IMR-90 (cell line): Measurements from ENCODE around the gene RUNX1. TPM values are rescaled to one million over a fixed set of nuclear protein-coding genes. Genes with fewer than 3 reads are reported as not detected.

Source experiments
- ATAC-seq: fragments of 200-7000 bp; cut with Tn5 transposase; 2 replicates; pipeline ENCODE4 v1.9.1; 2020; ENCODE audit warnings: low read depth, mild to moderate bottlenecking, moderate library complexity
- BruUV-seq: library from RNA; stranded (reverse); fragments of 400-500 nt; replicated peaks from 2 replicates; lab custom pipeline; 2021; lab: Mats Ljungman, UMichigan
- CTCF ChIA-PET: fragments of 300-600 bp; formaldehyde crosslinking; extraction: SDS; loops from one replicate; lab custom pipeline; 2021; ENCODE audit warnings: antibody characterized with exemption; lab: Yijun Ruan, JAX
- POLR2A ChIA-PET: fragments of 300-600 bp; sonication (Branson Sonifier 250); formaldehyde crosslinking; loops from one replicate; lab custom pipeline; 2022; ENCODE audit warnings: antibody characterized with exemption; ENCODE audit not compliant: unreplicated experiment; lab: Charles Lee
- DNase-seq: peaks from one replicate; pipeline ENCODE4 v3.0.0; 2013
- H2AFZ ChIP-seq: replicated peaks from 2 replicates; pipeline ENCODE3; 2013; ENCODE audit warnings: low read length, mild to moderate bottlenecking; ENCODE audit not compliant: poor library complexity
- H2AK5ac ChIP-seq: 2 replicates; pipeline ENCODE4 v1.6.1; 2013; ENCODE audit warnings: low read depth, low read length, inconsistent platforms
- H2AK9ac ChIP-seq: replicated peaks from 2 replicates; pipeline ENCODE3; 2013; ENCODE audit warnings: mild to moderate bottlenecking, low read depth, low read length, moderate library complexity; ENCODE audit not compliant: poor library complexity
- H2BK120ac ChIP-seq: 2 replicates; pipeline ENCODE4 v1.6.1; 2013; ENCODE audit warnings: low read depth, low read length, inconsistent platforms
- H2BK15ac ChIP-seq: 3 replicates; pipeline ENCODE4 v1.6.1; 2013; ENCODE audit warnings: low read depth, low read length, inconsistent platforms
- H2BK20ac ChIP-seq: 2 replicates; pipeline ENCODE4 v1.6.1; 2013; ENCODE audit warnings: low read depth, mild to moderate bottlenecking, inconsistent platforms, low read length, moderate library complexity
- H2BK5ac ChIP-seq: 2 replicates; pipeline ENCODE4 v1.6.1; 2013; ENCODE audit warnings: mild to moderate bottlenecking, low read depth, low read length, inconsistent platforms; ENCODE audit not compliant: poor library complexity, severe bottlenecking
- H3K14ac ChIP-seq: replicated peaks from 2 replicates; pipeline ENCODE4 v1.6.1; 2013; ENCODE audit warnings: low read depth, low read length, inconsistent platforms
- H3K18ac ChIP-seq: 2 replicates; pipeline ENCODE4 v1.6.1; 2013; ENCODE audit warnings: low read depth, low read length, control low read depth
- H3K23ac ChIP-seq: 2 replicates; pipeline ENCODE4 v1.6.1; 2013; ENCODE audit warnings: low read depth, low read length, inconsistent platforms
- H3K27ac ChIP-seq: 2 replicates; pipeline ENCODE4 v1.5.1; 2013; ENCODE audit warnings: mild to moderate bottlenecking, control low read depth, low read length; ENCODE audit not compliant: insufficient read depth
- H3K27me3 ChIP-seq: 2 replicates; pipeline ENCODE4 v1.6.1; 2013; ENCODE audit warnings: low read length; ENCODE audit not compliant: control insufficient read depth, insufficient read depth
- H3K36me3 ChIP-seq: 2 replicates; pipeline ENCODE4 v1.6.1; 2013; ENCODE audit warnings: low read length, mixed read lengths; ENCODE audit not compliant: control insufficient read depth, insufficient read depth
- H3K4ac ChIP-seq: 2 replicates; pipeline ENCODE4 v1.6.1; 2013; ENCODE audit warnings: low read depth, low read length, inconsistent platforms
- H3K4me1 ChIP-seq: 2 replicates; pipeline ENCODE4 v1.6.1; 2013; ENCODE audit warnings: low read length, mixed read lengths; ENCODE audit not compliant: control insufficient read depth, insufficient read depth
- H3K4me2 ChIP-seq: 2 replicates; pipeline ENCODE4 v1.6.1; 2013; ENCODE audit warnings: low read depth, mild to moderate bottlenecking, control low read depth, low read length, moderate library complexity
- H3K4me3 ChIP-seq: 2 replicates; pipeline ENCODE4 v1.5.1; 2013; ENCODE audit warnings: low read depth, mild to moderate bottlenecking, control low read depth, low read length, moderate library complexity; ENCODE audit not compliant: insufficient read depth
- H3K56ac ChIP-seq: 2 replicates; pipeline ENCODE4 v1.6.1; 2013; ENCODE audit warnings: low read length, inconsistent platforms; ENCODE audit not compliant: insufficient read depth; ENCODE audit errors: extremely low read depth
- H3K79me1 ChIP-seq, 2 experiments: 2 replicates each; pipeline ENCODE4 v1.6.1; 2013; ENCODE audit warnings: low read length in 2 of 2, inconsistent platforms in 1 of 2, low read depth in 1 of 2
- H3K9ac ChIP-seq: 2 replicates; pipeline ENCODE4 v1.6.1; 2013; ENCODE audit warnings: low read depth, low read length, control low read depth
- H3K9me1 ChIP-seq: 2 replicates; pipeline ENCODE4 v1.6.1; 2013; ENCODE audit warnings: low read length, inconsistent platforms; ENCODE audit not compliant: insufficient read depth
- H3K9me3 ChIP-seq: 2 replicates; pipeline ENCODE4 v1.6.1; 2013; ENCODE audit warnings: low read length; ENCODE audit not compliant: control insufficient read depth, insufficient read depth
- H4K20me1 ChIP-seq: 2 replicates; pipeline ENCODE4 v1.6.1; 2013; ENCODE audit warnings: low read length, inconsistent platforms; ENCODE audit not compliant: insufficient read depth
- H4K5ac ChIP-seq: 2 replicates; pipeline ENCODE4 v1.6.1; 2013; ENCODE audit warnings: mild to moderate bottlenecking, low read depth, low read length, control low read depth
- H4K8ac ChIP-seq, 2 experiments: 2 replicates each; pipeline ENCODE4 v1.6.1; 2013; ENCODE audit warnings: low read depth in 2 of 2, low read length in 2 of 2, control low read depth in 1 of 2, inconsistent platforms in 1 of 2
- H4K91ac ChIP-seq: 2 replicates; pipeline ENCODE4 v1.6.1; 2013; ENCODE audit warnings: low read depth, low read length, inconsistent platforms; ENCODE audit not compliant: insufficient read depth
- RCOR1 ChIP-seq: IDR thresholded peaks from 2 replicates; pipeline ENCODE4 v1.6.1; 2012; ENCODE audit warnings: mild to moderate bottlenecking, low read length, improper control_type of control experiment; ENCODE audit not compliant: insufficient replicate concordance
- WGBS, 2 experiments: methylation state at CpG; one replicate each; pipeline versions ENCODE4 v1.1.5 to v1.1.7; 2013; ENCODE audit warnings: missing lambda C conversion rate in 2 of 2; ENCODE audit not compliant: insufficient read length in 1 of 2; ENCODE audit errors: extremely low coverage in 2 of 2; 5-methylcytosine and 5-hydroxymethylcytosine counted together
- dilution Hi-C: fragments of 300-500 bp; cut with HindIII; formaldehyde crosslinking; loops from one replicate; pipeline ENCODE4 v1.14.3; 2018; ENCODE audit warnings: low sequenced_read_pairs; ENCODE audit not compliant: unreplicated experiment
- in situ Hi-C: fragments of 300-500 bp; cut with MboI; formaldehyde crosslinking; loops from 3 replicates; pipeline ENCODE4 v1.14.3; 2019; ENCODE audit warnings: low sequenced_read_pairs, inconsistent platforms, mixed read lengths
- intact Hi-C: fragments of 100-400 bp; cut with micrococcal nuclease; formaldehyde crosslinking; loops from 2 replicates; pipeline ENCODE4 v1.10.0; 2022
- polyA plus RNA-seq, 3 experiments: library from polyadenylated mRNA; depleted of rRNA; stranded (reverse); fragments of >200 nt; gene quantifications; 2 replicates each; pipeline ENCODE4 v1.2.3, GENCODE V29; 2012; ENCODE audit warnings: low replicate concordance in 1 of 3
- total RNA-seq: library from RNA; depleted of rRNA; stranded (reverse); fragments of >200 nt; gene quantifications from 2 replicates; pipeline ENCODE4 v1.2.3, GENCODE V29; 2012

RUNX1 gene
- total and polyA plus RNA-seq, 2 of the 4 experiments (the other 2 are of a cell fraction), result 34.5 to 56.5 TPM

- Histone ChIP-seq H2BK20ac (no peak overlapping the region), H3K27ac (no peak overlapping the region), H3K4me3 (no peak overlapping the region), H3K23ac (no peak overlapping the region), H3K9me3 (no peaks in the 10 kb centered on the region), H4K8ac (no peak overlapping the region), H4K20me1 (no peaks in the 10 kb centered on the region), H4K91ac (no peak overlapping the region), H2AK9ac (no peak overlapping the region), H2BK120ac (no peak overlapping the region), H3K14ac (no peak overlapping the region), H3K4me1 (no peaks in the 10 kb centered on the region), H3K56ac (no peak overlapping the region), H3K18ac (no peak overlapping the region), H4K5ac (no peak overlapping the region), H3K4ac (no peak overlapping the region), H3K9me1 (0 out of 2 replicates have a peak, but pooled peaks cover 4% of the 10 kb centered on the region), H3K27me3 (no peaks in the 10 kb centered on the region), H2AK5ac (no peak overlapping the region), H3K36me3 (no peaks in the 10 kb centered on the region), H2BK5ac (no peak overlapping the region), H2AFZ (no peak overlapping the region), H3K79me1 (peaks cover 0 to 16% of the 10 kb centered on the region in 2 experiments; a peak in 1 of 4 replicates), H2BK15ac (no peak overlapping the region), H3K9ac (no peak overlapping the region), H3K4me2 (no peak overlapping the region)
- dilution Hi-C loops, result no loop called here
- no CpG with 5 or more reads among the region's 1 CpG for WGBS, 2 experiments
- ATAC-seq, result no peak
- ChIA-PET POLR2A (interaction anchor here (0.5 kb wide), 1 partner anchor 146 kb away, joined by 3 read pairs; no protein-coding TSS in a partner anchor), CTCF (no interaction called here)
- no peak for DNase-seq
- no peak for TF ChIP-seq RCOR1
- in situ Hi-C loops, result no loop called here
- intact Hi-C loops, result no loop called here
- BruUV-seq, result no TSS peak
These were observed 25.1 kb downstream of the RUNX1 start for GRCh38 chr21:35024071-35024420.
